HG02588 (cell line): ENCODE results near the gene ST6GALNAC5.
"Not testable (repeated sequence)": the region's sequence is repeated elsewhere in the genome, so short reads cannot be mapped to it uniquely, and the experiment has no call there.

Experiments
- ATAC-seq: cut with Tn5 transposase; IDR thresholded peaks from one replicate; pipeline ENCODE4 v1.9.1; 2021; ENCODE audit warnings: mild to moderate bottlenecking, moderate library complexity; ENCODE audit not compliant: unreplicated experiment

Gene ST6GALNAC5

DNA sequence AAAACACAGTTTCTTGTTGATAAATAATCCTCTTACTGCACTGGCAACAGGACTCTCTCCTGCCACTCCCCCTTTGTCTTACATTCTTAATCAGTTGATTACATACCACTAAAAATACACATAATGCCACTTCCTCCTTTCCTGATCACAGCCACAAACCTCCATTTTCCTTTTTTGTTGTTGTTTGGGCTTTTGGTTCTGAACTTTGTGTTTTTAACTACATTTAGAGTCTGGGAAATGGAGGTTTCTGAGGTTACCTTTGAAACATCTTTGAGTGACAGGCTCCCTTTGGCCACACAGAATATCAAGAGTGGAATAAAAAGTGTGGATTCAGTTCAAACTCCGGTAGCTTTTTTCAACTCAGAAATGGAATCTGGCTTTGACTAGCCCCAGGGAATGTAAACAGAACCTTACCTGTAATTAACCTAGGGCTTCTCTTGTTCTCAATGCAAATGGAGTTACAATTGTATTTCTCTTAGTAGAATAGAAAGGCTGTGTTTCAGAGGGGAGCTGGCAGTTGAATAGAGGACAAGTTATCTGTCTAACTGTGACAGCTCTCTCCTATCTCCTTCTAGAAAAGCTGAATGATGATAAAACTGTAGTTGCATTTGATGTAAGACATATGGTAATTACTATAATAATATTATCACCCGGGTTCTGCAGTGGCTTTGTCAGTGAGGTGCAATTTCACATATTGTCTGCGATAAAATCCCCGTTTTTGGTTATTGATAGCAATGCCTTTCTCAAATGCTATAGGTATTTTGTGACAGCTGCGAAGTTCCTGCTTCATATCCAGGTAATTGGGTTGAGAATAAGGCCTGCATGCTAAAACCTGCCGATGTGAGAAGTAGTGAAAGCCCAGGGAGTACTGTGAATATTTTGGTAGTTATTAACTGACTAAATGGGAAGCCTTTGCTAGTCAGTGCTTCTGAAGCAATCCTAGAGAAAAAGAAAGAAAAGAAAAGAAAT lies 66.9 kb downstream of the ST6GALNAC5 start:
- no peak for ATAC-seq

DNA sequence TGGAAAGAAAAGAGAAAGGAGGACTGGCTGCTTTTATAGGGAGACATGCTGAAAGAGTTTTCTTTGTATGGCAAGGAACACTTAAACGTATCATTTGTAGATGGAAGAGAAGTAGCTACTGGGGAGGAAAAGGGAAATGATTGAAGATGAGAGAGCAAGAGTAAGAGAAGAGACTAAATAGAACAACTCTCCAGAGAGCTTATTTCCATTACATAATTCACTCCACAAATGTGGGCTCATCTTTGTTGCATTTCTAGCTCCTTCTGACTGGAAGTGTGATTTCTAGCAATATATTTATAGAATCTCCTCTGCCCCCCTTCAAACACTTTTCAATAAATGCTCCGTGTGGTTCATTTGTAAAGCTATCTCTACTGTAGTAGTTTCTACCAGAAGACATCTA lies 71.0 kb downstream of the ST6GALNAC5 start:
- ATAC-seq, result no peak

DNA sequence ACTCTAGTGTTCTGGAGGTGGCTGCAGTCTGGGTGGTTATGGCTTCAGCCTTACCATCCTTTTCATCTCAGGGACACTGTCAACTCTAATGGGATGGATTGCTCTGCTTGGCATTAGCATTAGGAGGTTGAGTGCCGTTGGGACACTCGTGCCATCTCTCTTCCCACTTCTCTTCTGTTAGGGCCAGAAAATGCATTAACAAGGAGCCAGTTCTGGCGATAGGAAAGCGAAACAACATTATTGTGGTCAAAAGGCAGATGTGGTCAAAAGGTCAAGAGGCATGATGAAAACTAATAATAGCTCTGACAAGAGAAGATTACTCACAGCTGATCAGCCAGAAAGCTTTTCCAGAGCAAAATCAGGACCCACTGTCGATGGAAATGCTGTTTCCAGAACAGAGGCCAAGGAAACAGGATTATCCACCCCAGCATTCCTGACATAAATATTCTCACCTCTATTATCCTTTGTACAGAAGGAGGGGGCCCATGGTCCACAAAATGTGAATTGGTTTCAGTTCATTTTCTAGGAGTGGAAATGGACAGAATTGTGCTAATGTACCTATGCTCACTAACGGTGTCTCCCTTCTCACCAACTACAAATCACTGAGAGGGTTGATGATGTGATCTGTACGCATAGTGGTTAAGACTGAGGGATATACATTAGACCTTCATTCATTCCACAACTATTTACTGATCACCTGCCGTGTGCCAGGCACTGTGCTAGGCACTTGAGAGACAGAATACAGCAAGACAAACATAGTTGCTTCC lies 72.0 kb downstream of the ST6GALNAC5 start:
- ATAC-seq, result peak; percentile 79

DNA sequence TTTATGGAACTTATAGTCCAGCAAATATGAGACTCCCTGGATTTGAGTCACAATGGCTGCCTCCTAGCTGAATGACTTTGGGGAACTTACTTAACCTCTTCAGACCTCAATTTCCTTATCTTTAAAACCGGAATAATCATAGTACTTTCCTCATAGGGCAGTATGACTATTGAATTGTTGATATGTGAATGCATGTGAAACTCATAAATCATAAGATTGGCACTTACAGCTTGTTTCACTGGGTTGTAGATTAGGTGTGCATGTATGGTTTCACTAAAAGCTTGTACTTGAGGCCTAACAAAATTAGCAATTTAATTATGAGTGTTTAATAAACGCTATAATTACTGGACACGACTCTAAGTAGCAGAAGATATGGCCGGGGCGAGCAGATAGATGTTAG lies 72.5 kb downstream of the ST6GALNAC5 start:
- no peak for ATAC-seq

DNA sequence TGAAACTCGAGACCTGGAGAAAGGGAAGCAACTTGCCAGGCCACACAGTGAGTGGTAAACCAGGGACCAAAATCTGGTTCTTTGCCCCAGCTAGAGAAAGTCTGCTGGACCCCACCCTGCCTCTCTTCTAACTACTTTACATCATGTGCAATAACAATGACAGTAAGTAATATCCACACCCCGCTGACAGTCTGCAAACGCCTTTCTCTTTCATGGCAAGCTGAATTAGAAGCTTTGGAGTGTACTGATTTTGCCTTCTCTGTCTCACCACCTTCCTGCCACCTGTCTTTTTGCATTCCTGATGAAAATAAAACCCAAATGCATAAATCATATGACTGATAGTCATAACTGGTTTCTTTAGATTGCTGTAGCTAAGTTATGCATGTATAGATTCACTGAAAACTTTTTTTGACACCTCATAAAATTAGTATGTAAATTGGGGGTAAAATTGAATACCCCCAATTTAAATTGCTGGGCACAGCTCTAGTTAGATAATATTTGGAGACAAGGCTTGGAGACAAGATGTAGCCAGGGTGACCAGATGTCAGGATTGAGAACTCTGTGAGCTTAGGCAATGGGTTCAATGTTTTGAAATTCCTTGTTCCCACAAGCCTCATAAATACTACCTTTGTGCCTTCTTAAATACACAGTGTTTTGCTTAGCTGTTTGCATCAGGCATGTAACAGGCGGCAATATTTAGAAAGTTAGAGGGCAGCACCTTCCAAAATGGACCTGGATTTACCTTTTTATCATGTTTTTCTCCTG lies 73.5 kb downstream of the ST6GALNAC5 start:
- no peak for ATAC-seq

DNA sequence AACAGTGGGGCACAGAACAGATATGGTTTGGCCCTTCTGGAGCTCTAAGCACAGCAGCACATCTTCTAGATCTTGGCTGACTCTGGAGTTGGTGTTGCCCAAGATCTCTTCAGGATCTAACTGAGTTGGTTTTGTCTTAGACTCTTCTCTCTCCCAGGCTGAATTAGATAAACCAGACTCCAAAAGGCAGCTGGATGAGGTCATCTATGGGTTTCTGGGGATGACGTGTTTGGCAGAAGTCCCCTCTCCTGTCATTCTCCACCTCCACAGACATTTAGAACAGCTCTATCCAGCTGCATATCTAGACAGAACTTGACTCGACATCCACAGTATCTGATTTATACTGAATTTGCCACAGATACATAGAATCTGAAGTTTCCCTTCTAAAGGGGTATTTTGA lies 75.3 kb downstream of the ST6GALNAC5 start:
- ATAC-seq, result no peak

DNA sequence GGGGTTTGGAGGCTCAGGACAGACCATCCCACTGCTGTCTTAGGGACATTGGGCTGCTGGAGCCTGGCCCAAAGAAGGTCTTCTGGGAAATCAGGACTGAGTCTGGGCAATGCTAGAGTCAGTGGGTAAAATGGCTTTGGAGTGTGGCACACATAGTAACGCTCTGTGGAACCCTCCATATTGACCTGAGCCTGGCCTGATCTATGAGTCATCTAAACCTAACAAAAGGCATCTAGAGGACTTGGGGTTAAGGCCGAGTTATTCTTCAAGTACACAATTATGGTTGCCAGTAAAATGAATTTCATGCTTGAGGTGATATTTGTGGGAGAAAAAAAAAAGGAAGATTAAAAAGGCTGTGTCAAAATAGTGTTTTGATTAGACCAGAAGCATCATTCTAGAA lies 77.7 kb downstream of the ST6GALNAC5 start:
- ATAC-seq, result no peak

DNA sequence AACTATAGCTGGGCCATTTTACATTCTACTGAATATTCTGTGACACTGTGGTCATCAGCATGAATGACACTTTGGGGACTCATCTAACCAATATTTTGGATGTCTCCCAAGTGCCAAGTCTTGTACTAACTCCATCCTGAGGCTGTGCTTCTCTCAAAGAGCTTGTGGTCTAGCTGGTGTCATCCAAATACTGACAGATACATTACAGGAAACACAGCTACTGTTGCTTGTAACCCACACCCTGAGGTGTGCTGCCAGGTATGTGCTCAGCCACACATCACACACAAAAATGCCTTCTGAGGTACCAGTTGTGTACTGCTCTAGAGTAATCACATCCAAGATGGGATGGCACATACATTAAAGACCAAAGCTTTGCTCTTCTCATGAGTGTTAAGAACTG lies 81.6 kb downstream of the ST6GALNAC5 start:
- ATAC-seq, result no peak

DNA sequence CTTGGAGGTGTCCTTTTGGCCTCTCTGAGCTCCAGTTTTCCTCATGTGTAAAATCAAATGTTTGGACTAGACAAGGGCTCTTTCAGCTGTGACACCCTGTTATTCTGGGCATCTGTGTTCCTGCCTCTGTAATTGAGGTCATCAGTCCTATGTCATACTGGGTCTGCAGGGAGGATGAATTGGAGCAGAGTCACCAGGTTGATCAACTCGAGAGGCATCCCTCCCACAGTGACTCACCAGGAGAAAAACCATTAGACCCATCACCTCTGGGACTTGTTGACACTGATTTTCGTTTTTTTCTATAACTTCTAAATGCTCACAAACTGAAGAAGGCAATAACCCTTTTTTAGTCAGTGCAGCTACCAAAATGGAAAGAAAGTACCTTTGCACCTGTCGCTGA lies 82.2 kb downstream of the ST6GALNAC5 start:
- ATAC-seq, result no peak

DNA sequence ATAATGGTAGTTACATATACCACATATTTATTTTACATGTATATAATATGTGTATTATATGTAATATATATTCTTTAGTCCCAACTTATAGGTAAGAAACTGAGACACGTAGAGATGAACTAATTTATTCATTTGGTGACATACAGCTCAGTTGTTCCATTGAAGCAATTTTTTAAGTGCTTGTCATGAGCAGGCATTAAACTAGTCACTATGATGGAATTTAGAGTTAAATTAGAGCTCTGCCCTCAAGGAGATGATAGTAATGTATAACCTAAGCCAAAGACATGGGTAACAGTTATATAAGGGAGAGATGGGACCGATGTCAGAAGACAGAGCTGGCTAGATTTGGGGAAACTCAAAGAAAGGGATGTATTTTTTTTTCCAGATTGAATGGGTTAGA lies 83.0 kb downstream of the ST6GALNAC5 start:
- no peak for ATAC-seq

DNA sequence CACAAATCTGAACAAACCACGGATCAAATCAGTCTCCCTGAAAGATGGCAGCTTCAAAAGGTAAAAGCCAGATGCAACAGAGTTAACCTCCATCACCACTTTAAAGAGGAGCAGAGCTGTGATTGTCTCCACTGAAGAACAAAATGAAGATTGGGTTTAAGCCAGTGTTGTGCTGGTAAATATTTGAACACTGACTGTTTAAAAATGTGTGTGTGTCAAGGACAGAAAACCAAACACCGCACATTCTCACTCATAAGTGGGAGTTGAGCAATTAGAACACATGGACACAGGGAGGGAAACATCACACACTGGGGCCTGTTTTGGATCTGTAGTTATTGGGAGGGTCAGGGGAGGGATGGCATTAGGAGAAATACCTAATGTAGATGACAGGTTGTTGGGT lies 83.9 kb downstream of the ST6GALNAC5 start:
- no peak for ATAC-seq

DNA sequence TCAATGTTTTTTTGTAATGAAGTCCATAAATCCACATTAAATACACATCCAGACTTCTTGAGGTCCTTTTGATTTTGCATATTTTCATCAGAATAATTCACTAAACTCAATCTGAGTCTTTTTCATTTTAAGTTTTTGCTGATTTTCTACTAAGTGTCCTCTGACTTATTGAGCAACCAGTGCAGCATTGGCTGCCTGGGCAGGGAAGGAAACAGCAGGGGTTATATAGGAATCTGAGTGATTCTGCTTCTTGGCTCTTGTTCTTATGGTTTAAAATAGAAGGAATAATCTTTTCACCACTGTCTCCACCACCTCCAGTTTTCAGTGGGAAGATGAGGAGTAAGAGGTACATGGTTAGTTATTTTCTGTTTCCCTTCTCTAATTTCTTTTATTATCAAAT lies 88.4 kb downstream of the ST6GALNAC5 start:
- ATAC-seq, result no peak

DNA sequence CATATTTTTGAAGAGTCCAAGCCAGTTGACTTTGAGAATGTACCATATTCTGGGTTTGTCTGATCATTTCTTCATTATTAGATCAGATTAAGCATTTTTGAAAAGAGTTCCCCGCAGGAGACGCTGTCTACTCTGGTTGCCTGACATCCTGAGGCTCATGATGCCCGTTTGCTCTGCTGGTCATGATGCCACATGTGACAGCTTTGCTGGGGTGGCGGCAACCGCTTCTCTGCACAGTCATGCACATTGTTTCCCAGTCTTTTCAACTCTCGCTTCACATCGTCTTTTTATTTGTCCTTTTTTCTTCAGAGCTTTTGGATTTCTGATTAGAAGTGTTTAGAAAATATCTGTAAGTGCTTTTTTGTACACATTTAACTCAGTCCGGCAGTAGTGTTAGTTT lies 90.7 kb downstream of the ST6GALNAC5 start:
- no peak for ATAC-seq

DNA sequence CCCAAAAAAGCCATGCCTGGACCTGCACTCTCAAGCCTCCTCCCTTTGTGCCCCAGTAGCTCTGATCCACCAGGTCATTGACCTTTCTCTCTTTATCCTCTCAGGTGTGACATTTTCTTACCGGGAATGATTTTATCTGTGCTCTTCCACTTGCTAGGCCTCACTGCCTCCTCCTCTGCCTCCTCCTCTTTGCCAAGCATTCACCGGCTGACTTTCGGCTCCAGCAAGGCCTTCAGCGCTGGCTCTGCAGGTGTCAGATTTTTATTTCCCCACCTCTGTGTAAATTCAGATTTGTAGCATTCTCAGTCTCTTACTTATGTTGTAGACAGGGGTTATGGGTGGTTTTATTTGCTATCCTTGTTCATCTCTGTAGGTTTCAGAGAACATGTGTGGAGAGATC lies 91.5 kb downstream of the ST6GALNAC5 start:
- ATAC-seq, result no peak

DNA sequence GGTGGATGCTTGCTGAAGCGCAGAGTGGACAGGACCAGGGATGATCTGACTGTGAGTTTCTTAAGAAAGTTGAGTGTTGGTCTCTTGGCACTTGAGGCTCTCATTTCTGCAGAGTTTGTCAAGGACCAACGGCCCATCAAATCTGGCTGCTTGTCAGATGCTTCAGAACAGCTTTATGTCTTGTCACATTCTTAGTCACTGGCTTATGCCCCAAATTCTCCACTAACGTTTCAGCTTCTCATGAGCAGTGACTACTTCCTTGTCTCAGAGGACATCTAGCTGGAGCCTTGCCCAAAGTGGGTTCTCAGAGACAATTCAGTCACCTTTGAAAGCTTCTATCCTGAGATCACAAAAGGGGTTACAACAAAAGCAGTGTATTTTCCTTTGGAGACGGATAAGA lies 92.3 kb downstream of the ST6GALNAC5 start:
- ATAC-seq, result no peak

DNA sequence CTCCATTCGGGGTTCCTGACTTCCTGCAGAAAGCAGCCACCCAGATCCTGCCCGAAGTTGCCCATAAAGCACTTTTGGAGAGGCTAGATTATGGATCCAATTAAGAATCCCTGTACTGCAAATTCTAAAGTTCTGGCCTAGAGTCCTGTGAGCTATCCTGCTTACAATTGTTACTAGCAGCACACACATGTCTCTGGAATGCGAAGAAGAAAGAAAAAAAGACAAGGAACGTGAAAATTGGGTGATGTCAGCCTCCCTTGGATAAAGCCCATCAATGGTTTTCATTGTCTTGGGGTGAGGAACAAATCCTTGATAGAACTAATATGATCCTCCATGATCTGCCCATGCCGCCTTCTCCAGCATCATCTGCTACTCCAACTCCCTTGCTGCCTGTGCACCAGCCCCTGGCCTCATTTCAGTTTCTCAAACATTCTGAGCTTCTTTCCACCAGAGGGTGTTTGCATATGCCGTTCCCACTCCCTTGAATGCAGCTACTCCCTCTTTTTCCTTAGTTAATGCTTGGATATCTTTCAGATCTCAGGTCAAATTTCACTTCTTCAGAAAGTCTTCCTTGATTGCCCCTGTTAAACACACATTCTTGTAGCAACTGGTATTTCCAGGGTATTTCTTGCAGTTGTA lies 94.0 kb downstream of the ST6GALNAC5 start:
- no peak for ATAC-seq

DNA sequence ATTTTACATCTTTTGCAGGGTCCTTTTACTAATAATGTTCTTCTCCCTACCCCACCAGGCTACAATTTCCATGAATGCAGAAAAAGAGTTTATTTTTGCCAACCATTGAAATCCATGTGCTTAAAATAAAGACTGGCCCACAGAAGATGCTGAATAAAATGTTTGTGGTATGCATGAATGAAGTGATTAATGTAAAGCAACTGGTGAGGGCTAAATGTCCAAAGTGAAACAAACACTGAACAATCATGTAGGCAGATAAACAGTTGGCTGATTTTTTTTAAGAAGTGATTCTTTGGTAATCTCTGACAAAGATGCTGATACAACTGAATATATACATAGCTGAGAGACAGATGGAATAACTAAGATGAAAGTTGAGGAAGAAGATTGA lies 94.5 kb downstream of the ST6GALNAC5 start:
- no peak for ATAC-seq

DNA sequence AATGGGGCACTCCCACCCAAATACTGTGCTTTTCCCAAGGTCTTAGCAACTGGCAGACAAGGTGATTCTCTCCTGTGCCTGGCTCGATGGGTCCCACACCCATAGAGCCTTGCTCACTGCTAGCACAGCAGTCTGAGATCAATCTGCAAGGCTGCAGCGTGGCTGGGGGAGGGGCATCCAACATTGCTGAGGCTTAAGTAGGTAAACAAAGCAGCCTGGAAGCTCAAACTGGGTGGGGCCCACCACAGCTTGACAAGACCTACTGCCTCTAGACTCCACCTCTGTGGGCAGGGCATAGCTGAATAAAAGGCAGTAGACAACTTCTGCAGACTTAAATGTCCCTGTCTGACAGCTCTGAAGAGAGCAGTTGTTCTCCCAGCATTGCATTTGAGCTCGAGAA lies 114.0 kb downstream of the ST6GALNAC5 start:
- ATAC-seq, result not testable (repeated sequence)

DNA sequence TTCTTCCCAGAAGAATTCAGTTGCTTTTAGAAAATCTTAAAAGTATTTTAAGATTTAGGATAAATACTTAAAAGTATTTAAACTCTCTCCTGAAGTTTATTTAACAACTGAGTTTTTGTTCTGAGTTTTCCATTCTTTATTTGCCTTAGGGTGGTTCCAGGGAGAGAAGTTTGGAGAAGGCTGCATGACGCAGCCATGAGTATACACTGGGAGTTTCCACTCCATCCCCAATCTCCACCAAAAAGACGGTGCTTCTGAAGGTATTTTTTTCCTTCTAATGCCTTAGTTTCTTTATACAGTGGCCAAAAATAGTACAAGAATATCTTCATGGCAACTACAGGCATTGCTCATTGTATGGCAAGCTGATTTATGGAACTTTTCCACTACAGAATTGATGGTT lies 122.7 kb downstream of the ST6GALNAC5 start:
- no peak for ATAC-seq

DNA sequence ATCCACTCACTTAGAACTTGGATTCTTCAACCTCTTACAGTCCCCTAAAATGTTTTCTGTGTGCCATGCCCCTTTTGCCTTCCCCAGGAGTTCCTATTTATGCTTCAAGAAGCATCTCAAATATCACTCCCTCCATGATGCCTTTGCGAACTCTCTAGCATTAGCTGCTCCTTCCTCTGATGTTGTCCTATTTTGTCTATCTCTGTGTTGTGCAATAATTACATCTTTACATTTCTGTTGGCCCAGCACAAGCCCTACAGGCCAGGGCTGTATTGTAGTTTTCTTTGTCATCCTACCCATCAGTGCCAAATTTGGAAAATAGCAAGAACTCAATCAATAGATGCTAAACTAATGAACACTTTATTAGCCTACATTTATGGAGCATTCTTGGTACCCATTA lies 125.8 kb downstream of the ST6GALNAC5 start:
- ATAC-seq, result no peak
